ENCODE results near the gene CDK3. TPM values are rescaled to one million over a fixed set of nuclear protein-coding genes. Genes with fewer than 3 reads are reported as not detected.
"Not testable (repeated sequence)": the region's sequence is repeated elsewhere in the genome, so short reads cannot be mapped to it uniquely, and the experiment has no call there.

Gene CDK3
- total RNA-seq, 1 experiment from 2014 or later: 8.5 TPM

DNA sequence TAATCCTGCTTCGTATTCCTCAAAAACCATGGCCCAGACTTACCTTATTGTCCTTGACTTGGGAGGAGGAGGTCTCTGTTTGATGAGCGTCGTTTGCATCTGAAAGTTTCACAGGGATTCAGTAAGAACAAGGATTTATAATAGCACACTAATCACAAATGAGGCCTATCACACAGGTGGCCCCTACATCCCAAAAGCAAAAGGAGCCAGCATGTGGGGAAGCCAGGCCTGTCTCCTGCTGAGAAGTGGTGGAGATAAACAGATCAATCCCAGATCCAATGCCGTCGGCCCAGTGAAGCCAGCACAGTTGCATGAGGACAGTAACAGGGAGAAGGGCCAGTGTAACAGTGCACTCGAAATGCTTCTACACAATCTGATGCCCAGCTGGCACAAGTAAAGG, 39.7 kb downstream of the CDK3 start:
- Histone ChIP-seq H4K20me1 (ENCODE audit: low read length) (no peaks in the 10 kb centered on the region), H3K4me1 (ENCODE audit: insufficient read depth, low read length) (no peaks in the 10 kb centered on the region), H3K4me3 (ENCODE audit: low read length) (no peak overlapping the region), H3K79me2 (ENCODE audit: low read length) (no peaks in the 10 kb centered on the region), H3K9me2 (replicated peaks; ENCODE audit: low read length) (no peaks in the 10 kb centered on the region), H3K27me3 (ENCODE audit: low read length) (no peaks in the 10 kb centered on the region), H3K9me3 (ENCODE audit: low read length) (no peaks in the 10 kb centered on the region), H3K27ac (ENCODE audit: low read length) (no peak overlapping the region), H3F3A (ENCODE audit: low read length, unreplicated experiment) (no peaks in the 10 kb centered on the region), H3K36me3 (ENCODE audit: low read depth, low read length) (peaks cover 66% of the 10 kb centered on the region), H3K9ac (ENCODE audit: low read length) (no peak overlapping the region), H2AFZ (ENCODE audit: low read length) (no peak overlapping the region), H3K4me2 (ENCODE audit: low read length) (no peak overlapping the region)
- ATAC-seq (no peak), DNase-seq (no peak)
- POLR2A ChIA-PET (ENCODE audit: unreplicated experiment): no interaction called here
- CTCF ChIA-PET: no interaction called here
- no peak for TF ChIP-seq EZH2phosphoT487 (IDR thresholded peaks at IDR 0.05; ENCODE audit: borderline replicate concordance, low read length)
- no peak for TF ChIP-seq CTCF (conservative IDR thresholded peaks at IDR 0.05; ENCODE audit: low read depth, low read length)
- no peak for TF ChIP-seq EZH2 (IDR thresholded peaks at IDR 0.05; ENCODE audit: low read length, unreplicated experiment)
- intact Hi-C loops (cut with micrococcal nuclease): no loop called here
- BruUV-seq (replicated peaks): no TSS peak

GRCh38 chr17:76042868-76043267, 42.2 kb downstream of the CDK3 start:
- ATAC-seq; CTCF ChIA-PET; H3K79me2 ChIP-seq (ENCODE audit: low read length); H4K20me1 ChIP-seq (ENCODE audit: low read length); POLR2A ChIA-PET (ENCODE audit: unreplicated experiment); H3K9me3 ChIP-seq (ENCODE audit: low read length); H3K27ac ChIP-seq (ENCODE audit: low read length); H2AFZ ChIP-seq (ENCODE audit: low read length); H3K4me3 ChIP-seq (ENCODE audit: low read length); intact Hi-C loops (cut with micrococcal nuclease); H3K9ac ChIP-seq (ENCODE audit: low read length); H3K4me2 ChIP-seq (ENCODE audit: low read length); H3K27me3 ChIP-seq (ENCODE audit: low read length); DNase-seq; H3K4me1 ChIP-seq (ENCODE audit: insufficient read depth, low read length); BruUV-seq (replicated peaks); H3F3A ChIP-seq (ENCODE audit: low read length, unreplicated experiment); H3K9me2 ChIP-seq (replicated peaks; ENCODE audit: low read length): not testable (repeated sequence)
- H3K36me3 ChIP-seq (ENCODE audit: low read depth, low read length): peaks cover 84% of the 10 kb centered on the region

GRCh38 chr17:76044475-76045007, 43.9 kb downstream of the CDK3 start:
- H3K9me2 ChIP-seq (replicated peaks; ENCODE audit: low read length); BruUV-seq (replicated peaks); CTCF ChIA-PET; H2AFZ ChIP-seq (ENCODE audit: low read length); POLR2A ChIA-PET (ENCODE audit: unreplicated experiment); H3K4me2 ChIP-seq (ENCODE audit: low read length); H3K4me3 ChIP-seq (ENCODE audit: low read length); H3F3A ChIP-seq (ENCODE audit: low read length, unreplicated experiment); ATAC-seq; H3K9me3 ChIP-seq (ENCODE audit: low read length); H4K20me1 ChIP-seq (ENCODE audit: low read length); H3K27me3 ChIP-seq (ENCODE audit: low read length); H3K4me1 ChIP-seq (ENCODE audit: insufficient read depth, low read length); H3K9ac ChIP-seq (ENCODE audit: low read length); H3K79me2 ChIP-seq (ENCODE audit: low read length); H3K27ac ChIP-seq (ENCODE audit: low read length); DNase-seq; intact Hi-C loops (cut with micrococcal nuclease): not testable (repeated sequence)
- peaks cover 87% of the 10 kb centered on the region for H3K36me3 ChIP-seq (ENCODE audit: low read depth, low read length)

DNA sequence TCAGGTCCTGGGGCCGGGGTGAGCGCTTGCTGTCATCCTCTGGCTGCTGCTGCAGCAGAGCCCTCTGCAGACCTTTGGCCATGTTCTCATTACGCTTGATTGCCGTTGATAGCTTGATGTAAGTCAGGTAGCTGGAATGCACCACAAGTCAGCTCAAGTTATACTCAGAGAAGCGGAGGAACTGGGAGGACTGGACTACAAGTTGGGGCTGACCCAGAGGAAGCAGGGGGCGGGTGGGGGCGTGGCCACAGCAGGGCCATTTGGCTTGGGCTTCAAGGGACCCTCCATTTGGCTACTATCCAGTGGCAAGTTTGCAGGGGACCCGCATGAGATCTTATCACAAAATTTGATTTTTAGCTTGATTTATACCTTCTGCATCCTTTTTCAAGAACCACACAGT, 45.4 kb downstream of the CDK3 start:
- Histone ChIP-seq H2AFZ (ENCODE audit: low read length) (no peak overlapping the region), H3K9me3 (ENCODE audit: low read length) (no peaks in the 10 kb centered on the region), H3K9me2 (replicated peaks; ENCODE audit: low read length) (no peaks in the 10 kb centered on the region), H3K79me2 (ENCODE audit: low read length) (0 out of 2 replicates have a peak, but pooled peaks cover 4% of the 10 kb centered on the region), H3K27me3 (ENCODE audit: low read length) (no peaks in the 10 kb centered on the region), H3F3A (ENCODE audit: low read length, unreplicated experiment) (no peaks in the 10 kb centered on the region), H3K4me1 (ENCODE audit: insufficient read depth, low read length) (peaks cover 6% of the 10 kb centered on the region), H3K4me2 (ENCODE audit: low read length) (no peak overlapping the region), H4K20me1 (ENCODE audit: low read length) (no peaks in the 10 kb centered on the region), H3K4me3 (ENCODE audit: low read length) (no peak overlapping the region), H3K36me3 (ENCODE audit: low read depth, low read length) (peaks cover 87% of the 10 kb centered on the region), H3K27ac (ENCODE audit: low read length) (no peak overlapping the region), H3K9ac (ENCODE audit: low read length) (no peak overlapping the region)
- DNase-seq (no peak), ATAC-seq (no peak)
- intact Hi-C loops (cut with micrococcal nuclease): no loop called here
- ChIA-PET POLR2A (ENCODE audit: unreplicated experiment) (no interaction called here), CTCF (no interaction called here)
- TF ChIP-seq CTCF (conservative IDR thresholded peaks at IDR 0.05; ENCODE audit: low read depth, low read length) (no peak), EZH2phosphoT487 (IDR thresholded peaks at IDR 0.05; ENCODE audit: borderline replicate concordance, low read length) (no peak), EZH2 (IDR thresholded peaks at IDR 0.05; ENCODE audit: low read length, unreplicated experiment) (no peak)
- no TSS peak for BruUV-seq (replicated peaks)

Data from PC-3 (cell line).